ENCODE data around the gene AUTS2. TPM values are rescaled to one million over a fixed set of nuclear protein-coding genes. Genes with fewer than 3 reads are reported as not detected.
"Not testable (repeated sequence)": the region's sequence is repeated elsewhere in the genome, so short reads cannot be mapped to it uniquely, and the experiment has no call there.

Gene AUTS2
- total RNA-seq, 1 donor from 2014 or later: 119 TPM

DNA sequence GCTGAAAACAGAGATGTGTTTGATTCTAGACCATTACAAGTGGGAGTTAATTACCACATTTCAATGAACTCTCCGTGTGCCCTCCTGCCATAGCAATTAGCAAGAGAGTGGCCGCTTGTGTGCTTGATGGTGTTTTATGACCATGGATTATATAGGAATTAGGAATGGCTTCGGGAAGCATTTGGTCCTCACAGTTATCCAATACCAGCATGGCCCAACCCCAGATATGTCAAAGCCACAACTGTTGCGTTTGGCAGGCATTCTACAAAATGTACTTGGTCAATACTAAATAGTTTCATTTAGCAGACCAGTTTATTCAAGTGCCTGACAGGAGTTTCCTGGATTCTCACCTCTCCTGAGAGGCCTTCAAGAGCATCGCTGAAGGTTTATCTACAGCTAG is 1024.7 kb downstream of the AUTS2 start:
- DNase-seq (ENCODE audit: low spot score): no peak

DNA sequence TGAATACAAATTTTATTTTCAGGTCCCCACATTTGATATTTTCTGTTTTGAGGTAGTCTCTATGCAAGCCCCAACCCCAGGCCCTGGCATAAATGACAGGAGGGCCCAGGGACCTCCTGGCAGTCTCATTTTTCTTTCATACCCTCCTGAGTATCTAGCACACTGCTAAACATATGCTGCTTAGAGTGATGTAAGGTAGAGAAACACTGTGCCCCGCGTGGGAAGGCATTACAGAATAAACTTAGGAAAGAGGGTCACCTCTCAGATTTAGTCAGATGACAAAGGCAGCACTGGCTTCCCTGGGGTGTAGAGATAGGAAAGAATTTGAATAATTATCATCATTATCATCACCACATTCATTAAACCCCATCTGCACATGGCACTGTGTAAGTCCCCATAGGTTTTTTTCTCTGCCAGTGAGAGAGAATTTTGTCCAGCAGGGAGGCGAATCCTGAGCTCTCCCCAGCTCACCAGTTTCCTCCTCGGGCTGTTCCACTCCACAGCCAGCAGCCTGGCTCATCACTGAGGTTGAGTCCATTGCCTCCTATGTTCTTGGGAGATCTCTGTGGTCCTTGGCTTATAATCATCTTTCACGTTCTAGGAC is 1026.3 kb downstream of the AUTS2 start:
- DNase-seq (ENCODE audit: low spot score): no peak

DNA sequence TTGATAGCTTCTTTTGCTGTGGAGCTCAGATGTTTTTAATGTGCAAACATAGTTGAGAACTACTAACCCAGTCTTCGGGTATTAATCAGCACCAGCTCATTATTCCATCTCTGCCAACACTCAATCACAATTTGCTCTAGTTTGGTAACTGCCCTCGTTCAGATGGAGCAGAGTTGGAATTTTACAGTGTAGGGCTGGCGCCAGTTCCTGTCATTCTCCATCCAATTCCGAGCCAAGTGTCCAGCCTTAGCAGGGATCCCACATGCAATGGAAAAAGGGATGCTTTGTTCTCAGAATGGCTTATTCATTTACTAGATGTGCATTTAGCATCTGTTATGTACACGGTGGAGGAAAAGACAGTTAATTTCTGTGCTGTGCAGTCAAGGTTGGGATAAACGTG is 1029.2 kb downstream of the AUTS2 start:
- no peak for DNase-seq (ENCODE audit: low spot score)

- DNase-seq (ENCODE audit: low spot score): no peak
These were observed 1032.2 kb downstream of the AUTS2 start for GRCh38 chr7:70630440-70630817.

- DNase-seq (ENCODE audit: low spot score): no peak
These were observed 1032.7 kb downstream of the AUTS2 start for GRCh38 chr7:70630818-70631457.

GRCh38 chr7:70631718-70632117 is 1033.4 kb downstream of the AUTS2 start:
- no peak for DNase-seq (ENCODE audit: low spot score)

- DNase-seq (ENCODE audit: low spot score): no peak
These were observed 1034.1 kb downstream of the AUTS2 start for GRCh38 chr7:70632400-70632799.

GRCh38 chr7:70634071-70634470 is 1035.8 kb downstream of the AUTS2 start:
- DNase-seq (ENCODE audit: low spot score): no peak

- no peak for DNase-seq (ENCODE audit: low spot score)
These were observed 1036.4 kb downstream of the AUTS2 start for GRCh38 chr7:70634610-70635068.

- no peak for DNase-seq (ENCODE audit: low spot score)
These were observed 1037.4 kb downstream of the AUTS2 start for GRCh38 chr7:70635633-70636032.

GRCh38 chr7:70636169-70636568 is 1037.9 kb downstream of the AUTS2 start:
- no peak for DNase-seq (ENCODE audit: low spot score)

GRCh38 chr7:70637726-70638125 is 1039.5 kb downstream of the AUTS2 start:
- no peak for DNase-seq (ENCODE audit: low spot score)

GRCh38 chr7:70638158-70639107 is 1040.2 kb downstream of the AUTS2 start:
- no peak for DNase-seq (ENCODE audit: low spot score)

DNA sequence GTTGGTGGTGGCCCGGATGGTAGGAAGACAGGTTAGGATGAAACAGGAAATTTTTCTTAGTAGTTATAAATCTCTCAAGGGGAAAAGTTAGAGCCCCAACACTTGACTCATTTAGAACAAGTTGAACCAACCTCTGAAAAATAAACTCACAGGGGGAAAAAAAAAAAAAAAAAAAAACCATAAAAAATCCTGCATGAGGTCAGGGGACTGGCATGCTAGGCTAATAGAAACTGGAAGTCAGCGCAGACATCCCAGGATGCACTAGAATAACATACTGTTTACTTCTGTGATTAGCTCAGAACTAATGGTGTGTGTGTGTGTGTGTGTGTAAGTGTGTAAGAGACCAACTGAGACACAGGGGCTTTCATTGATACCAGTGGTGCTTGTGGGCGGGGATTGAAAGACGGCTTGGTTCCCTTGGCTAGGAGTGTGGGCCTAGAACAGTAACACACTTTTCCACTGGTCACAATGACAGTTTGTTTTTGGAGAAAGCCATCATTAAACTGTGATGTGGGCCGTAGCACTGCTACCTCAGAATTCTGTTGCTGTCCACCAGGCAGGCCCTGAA is 1042.1 kb downstream of the AUTS2 start:
- DNase-seq (ENCODE audit: low spot score): no peak

- no peak for DNase-seq (ENCODE audit: low spot score)
These were observed 1043.6 kb downstream of the AUTS2 start for GRCh38 chr7:70641882-70642281.

DNA sequence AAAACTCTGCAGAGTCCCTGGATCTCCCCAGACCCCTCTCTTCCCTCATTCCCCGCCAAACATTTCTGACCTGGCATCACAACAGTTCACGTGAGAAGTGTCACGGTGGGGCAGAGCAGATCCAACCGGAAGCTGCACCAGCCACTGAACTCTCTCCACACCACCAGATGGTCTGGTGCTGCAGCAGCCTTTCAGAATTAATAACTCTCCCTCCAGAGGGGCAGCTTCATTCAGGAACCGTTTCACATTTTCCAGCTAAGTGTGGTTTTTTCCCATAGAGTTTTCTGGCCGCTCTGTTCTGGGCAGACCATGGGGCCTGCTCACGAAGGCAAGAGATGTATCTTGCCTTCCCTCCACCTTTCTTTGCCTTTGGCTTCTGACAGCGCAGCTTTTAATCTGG is 1047.0 kb downstream of the AUTS2 start:
- DNase-seq (ENCODE audit: low spot score): no peak

DNA sequence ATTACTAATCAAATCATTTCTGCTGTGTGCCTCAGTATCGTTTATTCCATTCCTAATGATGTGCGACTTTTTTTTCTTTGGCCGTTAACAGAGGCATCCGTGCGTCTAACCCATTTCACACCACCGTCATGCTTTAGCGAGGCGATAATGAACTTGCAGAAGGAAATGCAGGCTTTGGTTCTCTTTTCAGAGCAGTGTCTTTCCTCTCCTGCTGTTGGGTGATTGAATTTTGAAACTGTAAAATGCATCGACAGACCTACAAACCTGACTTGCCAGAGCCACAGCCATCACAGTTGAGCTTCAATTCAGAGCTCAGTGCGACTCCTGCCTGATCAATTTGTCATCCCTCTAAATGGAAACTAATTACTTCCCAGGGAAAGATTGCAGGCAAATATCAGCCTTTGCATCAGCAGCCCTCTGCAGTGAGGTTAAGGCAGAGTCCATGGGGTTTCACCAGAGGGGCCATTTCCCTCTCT is 1047.6 kb downstream of the AUTS2 start:
- DNase-seq (ENCODE audit: low spot score): no peak

DNA sequence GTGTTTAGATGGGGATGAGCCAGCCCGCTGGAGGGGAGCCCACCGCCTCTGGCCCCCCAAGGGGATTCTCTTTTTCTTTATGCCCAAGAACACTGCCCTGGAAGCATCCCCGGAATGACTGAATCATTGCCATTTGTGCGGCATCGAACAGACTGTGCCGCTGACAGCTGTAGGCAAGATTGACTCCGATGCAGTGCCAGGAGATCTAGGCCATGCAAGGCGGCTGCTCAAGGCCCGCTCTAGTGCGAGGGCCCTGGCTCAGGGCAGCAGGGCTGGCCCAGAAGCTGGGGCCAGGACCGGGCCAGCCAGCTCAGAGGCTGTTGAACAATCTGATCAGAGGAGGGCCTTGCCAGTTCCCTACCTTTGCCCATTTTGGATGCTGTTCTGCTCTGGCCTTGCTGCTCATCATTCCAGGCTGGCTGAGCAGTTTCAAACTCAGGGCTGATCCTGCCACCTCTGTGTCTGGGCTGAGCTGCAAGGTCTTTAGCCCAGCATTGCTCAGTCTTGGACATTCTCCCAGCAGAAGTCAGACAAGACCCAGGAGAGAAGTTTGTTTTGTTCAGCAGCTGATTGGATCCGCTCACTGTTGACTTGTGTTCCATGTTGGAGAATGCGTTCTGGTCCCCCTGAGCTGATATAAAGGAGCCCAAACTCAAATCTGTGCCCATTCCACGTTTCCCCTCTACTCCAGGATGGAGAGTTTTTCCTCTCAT is 1048.4 kb downstream of the AUTS2 start:
- no peak for DNase-seq (ENCODE audit: low spot score)

DNA sequence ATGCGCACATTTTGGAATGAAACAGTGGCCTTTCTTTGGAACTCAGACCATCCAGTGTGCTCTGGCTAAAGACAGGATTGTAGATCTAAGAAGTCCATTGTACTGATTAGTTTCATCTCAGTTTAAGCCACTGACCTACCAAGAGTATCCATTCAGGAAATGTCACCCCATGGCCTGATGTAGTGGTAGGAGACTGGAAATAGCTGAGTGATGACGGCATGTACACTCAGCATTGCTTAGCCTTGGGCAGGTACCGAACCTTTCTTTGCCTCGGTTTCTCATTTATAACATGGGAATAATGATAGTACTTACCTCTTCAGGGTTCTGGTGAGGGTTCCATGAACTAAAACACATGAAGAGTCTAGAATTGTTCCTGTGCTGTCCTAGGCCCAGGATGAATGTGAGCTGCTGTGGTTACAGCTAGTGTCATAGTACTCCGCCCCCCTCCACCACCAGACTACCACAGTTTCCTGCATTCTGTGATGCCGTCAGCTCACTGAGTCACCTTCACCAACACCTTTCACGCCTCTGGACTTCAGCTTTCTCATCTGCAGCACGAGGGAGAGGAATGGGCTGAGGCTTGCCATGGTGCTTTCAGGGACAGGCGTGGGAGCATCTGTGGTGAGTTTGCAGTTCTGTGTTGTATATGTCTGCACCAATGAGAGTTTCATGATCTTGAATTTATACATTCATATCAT is 1049.7 kb downstream of the AUTS2 start:
- no peak for DNase-seq (ENCODE audit: low spot score)

DNA sequence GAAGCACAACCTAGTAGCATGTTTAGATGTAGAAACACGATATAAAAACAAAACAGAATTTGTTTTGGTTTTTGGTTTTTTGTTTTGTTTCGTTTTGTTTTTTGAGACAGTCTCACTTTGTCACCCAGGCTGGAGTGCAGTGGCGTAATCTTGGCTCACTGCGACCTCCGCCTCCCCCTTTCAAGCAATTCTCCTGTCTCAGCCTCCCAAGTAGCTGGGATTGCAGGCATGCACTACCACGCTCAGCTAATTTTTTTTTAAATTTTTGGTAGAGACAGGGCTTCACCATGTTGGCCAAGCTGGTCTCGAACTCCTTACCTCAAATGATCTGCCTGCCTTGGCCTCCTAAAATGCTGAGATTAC is 1050.2 kb downstream of the AUTS2 start:
- DNase-seq (ENCODE audit: low spot score): not testable (repeated sequence)

- no peak for DNase-seq (ENCODE audit: low spot score)
These were observed 1051.0 kb downstream of the AUTS2 start for GRCh38 chr7:70649323-70649722.
